Endothelial cell of umbilical vein (primary cell): Measurements from ENCODE around the gene NDUFS2. TPM values are rescaled to one million over a fixed set of nuclear protein-coding genes. Genes with fewer than 3 reads are reported as not detected.

Experiments
- BruUV-seq: library from RNA; stranded (reverse); fragments of 400-500 nt; replicated peaks from 2 replicates; lab custom pipeline; 2021; lab: Mats Ljungman, UMichigan
- CTCF ChIA-PET: fragments of 300-600, 350-600 bp; sonication (Branson Sonifier 250); formaldehyde crosslinking; loops from one replicate; lab custom pipeline; 2021; ENCODE audit warnings: antibody characterized with exemption, inconsistent platforms; lab: Charles Lee
- POLR2A ChIA-PET: fragments of 300-600, 350-600 bp; sonication (Branson Sonifier 250); formaldehyde crosslinking; loops from one replicate; lab custom pipeline; 2021; ENCODE audit warnings: antibody characterized with exemption, inconsistent platforms; lab: Charles Lee
- DNase-seq: peaks from one replicate; pipeline ENCODE4 v3.0.0-alpha.2; 2011; ENCODE audit warnings: low read depth, low spot score
- FAIRE-seq: peaks from 2 replicates; lab custom pipeline; 2011; peaks lifted over from hg19 to GRCh38; lab: Jason Lieb, UNC
- H2AFZ ChIP-seq: 2 replicates; pipeline ENCODE4 v1.6.0; 2012; ENCODE audit warnings: low read depth, low read length, control low read depth, inconsistent platforms
- H3K27ac ChIP-seq: 2 replicates; pipeline ENCODE4 v1.5.1; 2011; ENCODE audit warnings: low read depth, mild to moderate bottlenecking, control low read depth, low read length, moderate library complexity; ENCODE audit not compliant: insufficient read depth
- H3K27me3 ChIP-seq, 2 experiments: 2 replicates each; pipeline versions ENCODE4 v1.6.0 to v1.6.1; 2011; ENCODE audit warnings: low read length in 2 of 2, mixed read lengths in 1 of 2; ENCODE audit not compliant: control insufficient read depth in 2 of 2, insufficient read depth in 2 of 2
- H3K36me3 ChIP-seq, 2 experiments: 2 replicates in 1 of 2; 3 replicates in 1 of 2; pipeline ENCODE4 v1.5.1; 2011; ENCODE audit warnings: low read length in 2 of 2, mild to moderate bottlenecking in 1 of 2, moderate library complexity in 1 of 2; ENCODE audit not compliant: control insufficient read depth in 2 of 2, insufficient read depth in 2 of 2; ENCODE audit errors: extremely low read depth in 1 of 2
- H3K4me1 ChIP-seq: 3 replicates; pipeline ENCODE4 v1.5.1; 2011; ENCODE audit warnings: mild to moderate bottlenecking, low read length; ENCODE audit not compliant: control insufficient read depth, insufficient read depth; ENCODE audit errors: extremely low read depth
- H3K4me2 ChIP-seq: 2 replicates; pipeline ENCODE4 v1.6.1; 2011; ENCODE audit warnings: low read length, control low read depth, mixed read lengths; ENCODE audit not compliant: insufficient read depth
- H3K4me3 ChIP-seq, 3 experiments: fragments of 200-600 bp in 1 of 3; sonication (generic), shearing (Covaris generic) in 1 of 3; replicated peaks in 1 of 3; 2 replicates each; pipeline ENCODE4 v1.5.1; 2011 to 2016; ENCODE audit warnings: control low read depth in 3 of 3, low read length in 3 of 3, mild to moderate bottlenecking in 2 of 3, inconsistent platforms in 1 of 3, low read depth in 1 of 3, moderate library complexity in 1 of 3; ENCODE audit not compliant: insufficient read depth in 1 of 3
- H3K79me2 ChIP-seq: 2 replicates; pipeline ENCODE4 v1.6.0; 2012; ENCODE audit warnings: low read length, inconsistent platforms; ENCODE audit not compliant: control insufficient read depth, insufficient read depth
- H3K9ac ChIP-seq: replicated peaks from 2 replicates; pipeline ENCODE3; 2011; ENCODE audit warnings: low read length, control low read depth; ENCODE audit not compliant: insufficient read depth; ENCODE audit errors: extremely low read depth
- H3K9me1 ChIP-seq: replicated peaks from 3 replicates; pipeline ENCODE4 v1.6.0; 2011; ENCODE audit warnings: mild to moderate bottlenecking, low read length; ENCODE audit not compliant: control insufficient read depth, insufficient read depth; ENCODE audit errors: extremely low read depth
- H3K9me3 ChIP-seq: replicated peaks from 2 replicates; pipeline ENCODE4 v1.5.1; 2012; ENCODE audit warnings: low read length, inconsistent platforms; ENCODE audit not compliant: control insufficient read depth, insufficient read depth
- H4K20me1 ChIP-seq: replicated peaks from 2 replicates; pipeline ENCODE3; 2011; ENCODE audit warnings: mild to moderate bottlenecking, low read length; ENCODE audit not compliant: control insufficient read depth, insufficient read depth; ENCODE audit errors: extremely low read depth
- CTCF ChIP-seq, 2 donors: IDR thresholded peaks; 1 replicate in 1 of 2; 2 replicates in 1 of 2; pipeline ENCODE4 v1.5.1; 2011; ENCODE audit warnings: low read length in 2 of 2, mild to moderate bottlenecking in 2 of 2, moderate library complexity in 2 of 2, control low read depth in 1 of 2, inconsistent platforms in 1 of 2, low read depth in 1 of 2; ENCODE audit not compliant: insufficient read depth in 1 of 2; ENCODE audit errors: extremely low read depth in 1 of 2
- EZH2 ChIP-seq: IDR thresholded peaks from 2 replicates; pipeline ENCODE4 v1.6.1; 2012; ENCODE audit warnings: borderline replicate concordance, low read depth, mild to moderate bottlenecking, moderate library complexity, low read length, inconsistent platforms; ENCODE audit not compliant: severe bottlenecking
- FOS ChIP-seq: IDR thresholded peaks from 2 replicates; pipeline ENCODE4 v1.6.1; 2011; ENCODE audit warnings: mild to moderate bottlenecking, low read length, moderate library complexity, borderline replicate concordance; ENCODE audit not compliant: insufficient read depth
- GATA2 ChIP-seq: IDR thresholded peaks from 2 replicates; pipeline ENCODE4 v1.7.0; 2011; ENCODE audit warnings: low read depth, mild to moderate bottlenecking, moderate library complexity, mixed read lengths, low read length; ENCODE audit not compliant: insufficient read length, insufficient read depth
- JUN ChIP-seq: IDR thresholded peaks from 2 replicates; pipeline ENCODE4 v1.6.1; 2011; ENCODE audit warnings: borderline replicate concordance, low read depth; ENCODE audit not compliant: insufficient read length, insufficient read depth
- MAX ChIP-seq: IDR thresholded peaks from 2 replicates; pipeline ENCODE4 v1.6.1; 2011; ENCODE audit not compliant: insufficient read depth, insufficient read length
- MYC ChIP-seq: IDR thresholded peaks from one replicate; pipeline ENCODE4 v1.6.1; 2011; ENCODE audit warnings: mild to moderate bottlenecking, low read depth, low read length
- POLR2A ChIP-seq: IDR thresholded peaks from 2 replicates; pipeline ENCODE4 v1.6.1; 2012; ENCODE audit warnings: low read depth, mild to moderate bottlenecking, control low read depth, low read length
- POLR2AphosphoS5 ChIP-seq: IDR thresholded peaks from 2 replicates; pipeline ENCODE4 v1.6.1; 2012; ENCODE audit warnings: low read depth, mild to moderate bottlenecking, control low read depth, low read length, moderate library complexity; ENCODE audit not compliant: insufficient read depth
- dilution Hi-C: fragments of 300-500 bp; cut with MboI; formaldehyde crosslinking; loops from one replicate; pipeline ENCODE4 v1.15.0; 2019; ENCODE audit warnings: low sequenced_read_pairs; ENCODE audit not compliant: extremely low pct_ligation_motif_present
- intact Hi-C: fragments of 100-400 bp; cut with micrococcal nuclease; formaldehyde crosslinking; loops from one replicate; pipeline ENCODE4 v1.10.0; 2022
- polyA plus RNA-seq, 4 experiments: library from polyadenylated mRNA; depleted of rRNA in 3 of 4; stranded (reverse) in 3 of 4; unstranded in 1 of 4; fragments of >200 nt; gene quantifications; 2 replicates each; pipeline versions ENCODE4 v1.2.1 to v1.2.3, GENCODE V29; 2011 to 2012; ENCODE audit warnings: missing spikeins in 1 of 4
- total RNA-seq: library from RNA; stranded (reverse); gene quantifications from 2 replicates; pipeline ENCODE4 v1.2.3, GENCODE V29; 2021

NDUFS2 gene
- total and polyA plus RNA-seq, 2 donors (not counting 3 experiments of a cell fraction or from before 2014, with no cell fraction given), result 95.1 to 130 TPM

- no peak for TF ChIP-seq EZH2
- no peak for TF ChIP-seq JUN
- no peak for TF ChIP-seq FOS
- TF ChIP-seq POLR2AphosphoS5, result no peak
- no peak for TF ChIP-seq POLR2A
- TF ChIP-seq MYC, result no peak
- TF ChIP-seq CTCF (IDR thresholded peaks at IDR 0.05; ENCODE audit: extremely low read depth in 1 of 2, insufficient read depth in 1 of 2, low read depth in 1 of 2, low read length in 2 of 2), result no peak
- TF ChIP-seq MAX, result no peak
- no peak for TF ChIP-seq GATA2
- dilution Hi-C loops (no loop called here), intact Hi-C loops (no loop called here)
- H3K36me3 ChIP-seq, result peaks cover 11 to 26% of the 10 kb centered on the region in 2 experiments
- DNase-seq (no peak), FAIRE-seq (no peak)
- H3K4me1 ChIP-seq, result peaks cover 16% of the 10 kb centered on the region
- H3K4me3 ChIP-seq, result no peak overlapping the region
- H3K27ac ChIP-seq, result no peak overlapping the region
- no peak overlapping the region for H3K9ac ChIP-seq
- H3K4me2 ChIP-seq, result no peak overlapping the region
- H3K79me2 ChIP-seq, result no peaks in the 10 kb centered on the region
- ChIA-PET CTCF (no interaction called here), POLR2A (no interaction called here)
- H3K9me1 ChIP-seq, result no peaks in the 10 kb centered on the region
- H3K9me3 ChIP-seq, result no peaks in the 10 kb centered on the region
- no peaks in the 10 kb centered on the region for H3K27me3 ChIP-seq
- H4K20me1 ChIP-seq, result no peaks in the 10 kb centered on the region
- H2AFZ ChIP-seq, result no peak overlapping the region
- no TSS peak for BruUV-seq
Measured at GRCh38 chr1:161168906-161169305, 33.3 kb upstream of the NDUFS2 start.
